ENCODE results near the gene PANX3.

PANX3 gene

GRCh38 chr11:124661553-124661952 is 50.3 kb downstream of the PANX3 start:
- no peak for DNase-seq

- no peak for DNase-seq
Observed at GRCh38 chr11:124662106-124662505, 50.9 kb downstream of the PANX3 start.

GRCh38 chr11:124663861-124664260 is 52.6 kb downstream of the PANX3 start:
- DNase-seq = no peak

- DNase-seq = no peak
Observed at GRCh38 chr11:124667601-124668000, 56.4 kb downstream of the PANX3 start.

GRCh38 chr11:124669193-124669592 is 58.0 kb downstream of the PANX3 start:
- peak; percentile 49 for DNase-seq
